GM19240 (cell line): ENCODE results near the gene ACOXL.

Source experiments
- DNase-seq: peaks from one replicate; pipeline ENCODE4 v3.0.0; 2011; ENCODE audit warnings: low spot score; ENCODE audit not compliant: insufficient read length

Gene ACOXL

GRCh38 chr2:111155610-111156009, 423.2 kb downstream of the ACOXL start:
- no peak for DNase-seq

DNA sequence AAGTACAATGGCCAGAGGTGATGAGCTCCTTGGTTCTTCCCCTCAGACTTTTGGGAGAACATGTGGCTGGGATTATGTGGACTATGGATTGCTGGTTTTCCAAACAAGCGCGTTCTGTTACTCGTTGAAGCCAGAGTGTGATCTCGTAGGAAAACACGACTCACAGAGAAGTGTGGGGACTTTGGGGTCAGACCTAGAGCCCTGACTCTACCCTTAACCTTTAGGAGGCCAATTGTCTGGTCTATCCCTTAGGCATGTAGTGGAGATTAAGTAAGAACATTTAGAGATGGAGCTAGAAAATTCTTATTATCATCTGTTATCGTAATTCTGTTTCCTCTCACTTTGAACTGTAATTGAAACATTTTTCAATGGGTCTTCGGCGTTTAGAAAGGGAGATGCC, 424.2 kb downstream of the ACOXL start:
- no peak for DNase-seq

DNA sequence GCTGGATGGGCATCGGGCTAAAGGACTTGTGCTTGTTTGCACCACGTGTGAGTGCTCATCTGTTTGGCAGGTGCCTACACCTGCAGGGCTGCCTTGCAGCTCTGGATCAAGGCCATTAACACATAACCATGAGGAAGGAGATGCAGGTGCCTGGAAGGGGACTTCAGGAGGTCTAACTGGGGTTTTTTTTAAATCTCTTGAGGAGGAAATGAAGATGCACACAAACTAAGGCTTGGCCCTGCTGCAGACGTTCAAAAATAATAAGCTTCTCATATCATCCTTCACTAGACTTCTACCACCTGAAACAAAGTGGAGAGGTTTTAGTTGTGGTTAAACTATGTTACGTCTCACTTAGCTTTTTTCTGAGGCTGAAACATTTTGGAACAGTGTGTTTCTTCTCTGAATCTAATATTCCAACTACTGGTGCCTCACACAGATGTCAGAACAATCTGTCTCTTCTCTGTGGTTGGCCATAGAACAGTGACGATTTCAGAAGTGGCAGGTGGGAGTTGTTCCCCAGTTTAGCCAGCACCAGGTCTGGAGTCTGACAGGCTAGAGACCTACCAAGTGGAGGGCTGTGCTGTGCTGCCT, 424.8 kb downstream of the ACOXL start:
- no peak for DNase-seq

DNA sequence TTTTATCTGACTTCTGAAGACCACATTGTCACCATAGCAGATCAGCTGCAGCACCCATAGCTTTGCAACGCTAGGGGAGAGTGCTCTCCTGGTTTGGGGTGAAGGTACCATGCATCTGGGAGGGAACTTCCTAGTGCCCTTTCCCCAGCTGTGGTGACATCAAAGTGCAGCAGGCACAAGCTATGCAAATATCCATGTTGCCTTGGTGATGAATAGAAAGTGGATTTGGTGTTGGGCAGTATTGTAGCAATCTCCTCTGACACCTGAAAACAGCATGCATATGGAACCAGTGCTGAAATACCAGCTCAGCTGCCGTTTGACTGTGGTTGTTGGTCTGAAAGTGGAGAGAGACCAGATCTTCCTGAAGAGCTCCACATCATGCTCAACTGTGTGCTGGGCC, 425.4 kb downstream of the ACOXL start:
- no peak for DNase-seq

DNA sequence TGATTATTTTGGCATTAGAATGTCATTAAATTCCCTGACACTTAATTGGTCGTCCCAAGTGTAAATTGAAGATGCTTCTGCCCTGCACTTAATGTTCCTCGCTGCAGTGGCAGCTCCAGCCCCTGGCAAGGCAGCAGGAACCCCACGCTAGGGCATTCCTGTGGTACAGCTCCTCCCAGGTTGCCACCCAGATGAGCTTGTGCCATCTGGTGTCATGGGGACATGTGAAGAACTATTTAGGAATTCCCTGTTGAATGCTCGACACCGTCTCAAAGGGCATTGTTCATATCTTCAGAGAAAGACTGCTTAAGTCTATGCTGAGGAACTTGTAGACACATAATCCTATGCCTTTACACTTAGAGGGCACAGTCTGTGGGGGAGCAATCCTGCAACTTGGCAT, 427.3 kb downstream of the ACOXL start:
- no peak for DNase-seq

GRCh38 chr2:111160758-111161157, 428.4 kb downstream of the ACOXL start:
- no peak for DNase-seq

DNA sequence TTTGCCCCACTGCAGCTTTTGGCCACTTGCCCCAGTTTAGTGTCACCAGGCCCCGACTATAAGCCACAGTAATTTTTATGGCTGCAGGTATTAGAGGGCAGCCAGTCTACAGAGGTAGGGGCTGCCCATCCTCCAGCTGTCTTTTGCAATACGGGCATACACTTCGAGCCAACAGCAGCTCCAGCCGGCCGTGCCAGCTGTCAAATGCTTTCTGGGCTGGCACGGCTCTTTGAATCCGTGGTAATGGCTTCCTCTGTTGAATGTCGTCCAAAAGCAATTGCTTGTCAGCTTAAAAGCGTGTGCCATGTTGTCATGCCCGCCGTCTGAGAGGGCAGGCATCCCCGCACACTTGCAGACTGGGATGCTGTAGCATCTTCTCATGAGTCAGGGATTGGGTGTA, 429.6 kb downstream of the ACOXL start:
- no peak for DNase-seq

GRCh38 chr2:111162718-111163331, 430.5 kb downstream of the ACOXL start:
- no peak for DNase-seq

DNA sequence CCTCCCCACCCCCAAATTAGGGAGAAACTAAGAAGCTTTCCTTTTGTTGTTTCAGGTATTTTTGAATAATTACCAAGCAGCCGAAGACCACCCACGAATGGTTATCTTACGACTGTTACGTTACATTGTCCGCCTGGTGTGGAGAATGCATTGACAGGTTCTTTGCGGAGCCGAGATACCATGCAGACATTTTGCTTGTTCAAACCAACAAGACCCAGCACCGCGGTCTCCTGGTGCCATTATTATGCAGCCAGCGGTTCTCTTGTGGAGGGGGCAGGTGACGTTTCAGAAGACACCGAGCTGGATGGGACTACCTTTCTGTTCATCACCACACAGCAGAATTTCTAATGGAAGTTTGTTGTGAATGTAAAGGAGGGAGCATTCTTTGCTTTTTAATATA, 431.7 kb downstream of the ACOXL start:
- DNase-seq, result no peak

- no peak for DNase-seq
Measured at GRCh38 chr2:111165084-111165483, 432.7 kb downstream of the ACOXL start.

DNA sequence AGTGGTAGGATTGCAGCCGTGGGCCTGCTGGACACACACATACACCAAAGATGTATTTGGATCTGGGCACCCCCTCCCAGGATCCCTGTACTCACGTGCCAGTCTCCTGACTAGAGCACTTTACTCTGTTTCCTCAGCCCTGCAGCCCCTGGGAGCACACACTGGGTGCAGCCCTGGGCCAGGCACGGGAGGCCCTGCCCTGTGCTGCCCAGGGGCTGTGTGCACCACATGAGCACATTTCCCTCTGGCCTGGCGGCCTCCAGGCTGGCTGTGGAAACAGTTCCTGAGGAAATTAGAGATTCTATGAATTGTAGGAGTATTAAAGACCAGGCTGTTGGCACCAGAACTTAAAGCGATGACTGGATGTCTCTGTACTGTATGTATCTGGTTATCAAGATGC, 433.7 kb downstream of the ACOXL start:
- no peak for DNase-seq

DNA sequence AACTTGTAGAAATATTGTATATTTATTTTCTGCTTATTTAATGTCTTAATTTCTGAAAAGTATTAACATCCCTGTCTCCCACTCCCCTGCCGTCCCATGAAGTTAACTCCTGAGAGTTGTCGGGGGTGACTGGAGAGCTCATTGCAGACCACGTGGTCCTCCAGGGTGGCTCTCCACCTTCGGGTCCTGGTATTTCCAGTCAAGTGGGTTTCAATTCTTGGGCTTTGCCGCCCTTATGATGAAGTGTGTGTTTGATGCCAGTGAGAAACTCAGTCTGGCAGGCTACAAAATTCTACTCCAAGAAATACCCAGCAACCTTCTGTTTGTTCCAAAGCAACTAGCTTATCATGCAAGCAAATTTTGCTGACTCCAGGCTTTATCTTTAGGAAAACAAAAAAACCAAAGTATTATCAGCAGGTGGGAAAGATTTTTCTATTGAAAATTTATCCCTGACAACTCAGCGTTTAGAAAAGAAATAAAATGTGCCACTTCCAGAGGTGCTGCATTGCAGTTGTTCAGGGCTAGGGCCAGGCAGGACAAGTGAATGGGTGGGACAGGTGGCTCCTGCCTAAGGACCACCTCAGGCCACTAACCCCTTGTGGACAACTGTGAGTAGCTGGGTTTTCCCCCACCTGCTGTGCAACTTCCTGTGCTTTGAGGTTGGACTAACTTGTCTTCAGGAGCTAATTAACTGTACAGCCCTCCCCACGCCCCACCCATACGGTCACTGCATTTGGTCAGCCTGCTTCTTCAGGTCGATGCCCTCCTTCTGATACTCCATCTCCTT, 434.9 kb downstream of the ACOXL start:
- no peak for DNase-seq

GRCh38 chr2:111167863-111168162, 435.4 kb downstream of the ACOXL start:
- no peak for DNase-seq
